ENCODE measurements around the gene IQSEC2.

IQSEC2 gene

GRCh38 chrX:53305219-53305995, 24.0 kb upstream of the IQSEC2 start:
- no peak for DNase-seq (ENCODE audit: low read depth)

- DNase-seq (ENCODE audit: low read depth): no peak
Measured at GRCh38 chrX:53303195-53303594, 21.8 kb upstream of the IQSEC2 start.

- no peak for DNase-seq (ENCODE audit: low read depth)
Measured at GRCh38 chrX:53300157-53300556, 18.8 kb upstream of the IQSEC2 start.

GRCh38 chrX:53294024-53294648, 12.8 kb upstream of the IQSEC2 start:
- no peak for DNase-seq (ENCODE audit: low read depth)

- no peak for DNase-seq (ENCODE audit: low read depth)
Measured at GRCh38 chrX:53291596-53291995, 10.2 kb upstream of the IQSEC2 start.

GRCh38 chrX:53290441-53291041, 9.2 kb upstream of the IQSEC2 start:
- no peak for DNase-seq (ENCODE audit: low read depth)

GRCh38 chrX:53288189-53288588, 6.8 kb upstream of the IQSEC2 start:
- DNase-seq (ENCODE audit: low read depth): no peak

- peak; percentile 24 for DNase-seq (ENCODE audit: low read depth)
Measured at GRCh38 chrX:53287493-53288138, 6.2 kb upstream of the IQSEC2 start.

- no peak for DNase-seq (ENCODE audit: low read depth)
Measured at GRCh38 chrX:53286171-53286570, 4.8 kb upstream of the IQSEC2 start.

- DNase-seq (ENCODE audit: low read depth): no peak
Measured at GRCh38 chrX:53285591-53285990, 4.2 kb upstream of the IQSEC2 start.

GRCh38 chrX:53284684-53285447, 3.5 kb upstream of the IQSEC2 start:
- DNase-seq (ENCODE audit: low read depth): no peak

- DNase-seq (ENCODE audit: low read depth): no peak
Measured at GRCh38 chrX:53283567-53283966, 2.2 kb upstream of the IQSEC2 start.

GRCh38 chrX:53283099-53283498, 1.7 kb upstream of the IQSEC2 start:
- DNase-seq (ENCODE audit: low read depth): no peak

GRCh38 chrX:53281963-53282695, 745 bp upstream of the IQSEC2 start:
- no peak for DNase-seq (ENCODE audit: low read depth)

GRCh38 chrX:53280331-53281320, 758 bp downstream of the IQSEC2 start:
- DNase-seq (ENCODE audit: low read depth): peak; percentile 54

GRCh38 chrX:53279296-53280237, 1.8 kb downstream of the IQSEC2 start:
- no peak for DNase-seq (ENCODE audit: low read depth)

- DNase-seq (ENCODE audit: low read depth): no peak
Measured at GRCh38 chrX:53272808-53273337, 8.5 kb downstream of the IQSEC2 start.

- DNase-seq (ENCODE audit: low read depth): no peak
Measured at GRCh38 chrX:53269536-53270107, 11.8 kb downstream of the IQSEC2 start.
